ENCODE data around the gene BPIFB6.

The BPIFB6 gene, protein sequence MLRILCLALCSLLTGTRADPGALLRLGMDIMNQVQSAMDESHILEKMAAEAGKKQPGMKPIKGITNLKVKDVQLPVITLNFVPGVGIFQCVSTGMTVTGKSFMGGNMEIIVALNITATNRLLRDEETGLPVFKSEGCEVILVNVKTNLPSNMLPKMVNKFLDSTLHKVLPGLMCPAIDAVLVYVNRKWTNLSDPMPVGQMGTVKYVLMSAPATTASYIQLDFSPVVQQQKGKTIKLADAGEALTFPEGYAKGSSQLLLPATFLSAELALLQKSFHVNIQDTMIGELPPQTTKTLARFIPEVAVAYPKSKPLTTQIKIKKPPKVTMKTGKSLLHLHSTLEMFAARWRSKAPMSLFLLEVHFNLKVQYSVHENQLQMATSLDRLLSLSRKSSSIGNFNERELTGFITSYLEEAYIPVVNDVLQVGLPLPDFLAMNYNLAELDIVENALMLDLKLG

DNA sequence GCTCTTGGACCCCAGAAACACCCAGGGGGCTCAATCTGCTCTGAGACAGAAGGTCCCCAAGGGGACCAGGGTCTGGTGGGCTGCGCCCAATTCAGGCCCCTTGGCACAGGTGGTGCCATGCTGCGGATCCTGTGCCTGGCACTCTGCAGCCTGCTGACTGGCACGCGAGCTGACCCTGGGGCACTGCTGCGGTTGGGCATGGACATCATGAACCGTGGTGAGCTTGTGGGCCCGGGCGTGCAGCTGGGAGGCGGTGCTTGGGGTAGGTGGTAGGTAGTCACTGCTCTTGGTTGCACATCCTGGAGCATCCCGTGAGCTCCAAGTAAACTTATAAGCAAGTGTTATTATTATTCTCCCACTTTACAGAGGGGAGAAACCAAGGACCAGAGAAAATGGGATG lies at the start of gene BPIFB6:
Gene BPIFB6, plus strand, starts transcription at position 118 of the 400 bp plus-strand sequence. Its CDS starts 0 bp downstream, at position 118.
- DNase-seq (ENCODE audit: low read depth in 3 of 3), result no peak

DNA sequence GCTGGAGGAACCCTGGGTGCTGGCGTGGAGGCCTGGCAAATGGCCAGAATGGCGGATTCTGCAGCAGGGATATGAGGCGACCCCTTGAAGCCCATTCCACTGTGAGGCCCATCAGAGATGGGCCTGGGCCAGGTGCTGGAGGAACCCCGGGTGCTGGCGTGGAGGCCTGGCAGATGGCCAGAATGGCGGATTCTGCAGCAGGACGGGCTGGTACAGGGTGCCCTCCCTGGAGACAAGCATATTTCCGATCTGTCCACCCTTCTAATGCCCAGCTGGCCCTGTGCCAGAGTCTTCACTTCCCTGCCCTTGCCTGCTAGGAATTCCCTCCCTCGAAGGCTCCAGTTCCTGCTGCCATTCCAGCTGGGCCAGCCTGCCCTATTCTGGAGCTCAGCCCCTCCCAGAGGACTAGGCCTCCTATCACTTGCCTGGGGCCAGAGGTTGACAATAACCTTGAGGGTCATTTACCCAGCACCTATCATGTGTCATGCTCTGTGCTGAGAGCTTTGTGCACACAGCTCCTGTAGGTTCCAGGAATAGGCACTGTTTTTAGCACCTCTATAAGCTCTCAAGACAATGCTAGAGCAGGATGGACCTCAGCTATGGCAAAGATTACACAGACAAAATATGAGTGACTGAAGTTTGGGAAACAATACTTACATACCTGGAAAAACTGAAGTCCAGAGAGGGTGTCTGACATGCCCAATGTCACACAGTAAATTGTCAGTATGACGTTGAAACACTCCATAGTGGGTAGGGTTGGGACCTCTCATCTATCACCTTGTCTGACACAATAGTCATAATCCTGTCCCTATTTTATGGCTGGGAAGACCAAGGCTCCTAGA lies 48.6 kb upstream of the BPIFB6 start:
- DNase-seq (ENCODE audit: low read depth in 3 of 3), result no peak

DNA sequence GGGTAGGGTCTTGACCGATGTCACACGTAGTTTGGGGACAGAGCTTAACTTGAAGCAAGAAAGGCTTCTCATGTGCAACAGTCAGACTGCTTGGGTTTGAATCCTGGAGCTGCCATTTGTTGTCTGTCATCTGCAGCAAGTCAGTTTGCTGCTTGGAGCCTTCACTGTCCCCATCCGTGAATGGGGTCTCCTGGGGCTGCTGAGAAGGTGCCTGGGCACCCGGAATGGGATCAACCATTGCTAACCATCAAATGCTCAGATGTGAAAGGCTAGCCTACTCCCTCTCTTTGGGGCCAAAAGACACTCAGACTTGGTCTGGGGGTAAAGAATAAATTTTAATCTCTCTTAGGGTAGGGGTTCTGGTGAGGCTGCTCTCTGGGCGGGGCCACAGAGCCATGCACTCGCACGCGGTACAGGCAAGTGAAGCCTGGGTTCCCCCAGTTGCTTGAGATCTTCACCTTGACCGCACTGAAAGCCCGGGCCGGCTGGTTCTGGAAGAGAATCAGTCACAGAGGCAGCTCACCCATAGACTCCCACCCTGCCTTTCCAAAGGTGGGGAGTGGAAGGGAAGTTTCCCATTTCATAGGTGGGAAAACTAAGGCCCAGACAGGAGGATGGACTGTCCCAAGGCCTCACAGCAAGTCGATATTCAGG lies 47.9 kb upstream of the BPIFB6 start:
- DNase-seq (ENCODE audit: low read depth in 3 of 3), result no peak

DNA sequence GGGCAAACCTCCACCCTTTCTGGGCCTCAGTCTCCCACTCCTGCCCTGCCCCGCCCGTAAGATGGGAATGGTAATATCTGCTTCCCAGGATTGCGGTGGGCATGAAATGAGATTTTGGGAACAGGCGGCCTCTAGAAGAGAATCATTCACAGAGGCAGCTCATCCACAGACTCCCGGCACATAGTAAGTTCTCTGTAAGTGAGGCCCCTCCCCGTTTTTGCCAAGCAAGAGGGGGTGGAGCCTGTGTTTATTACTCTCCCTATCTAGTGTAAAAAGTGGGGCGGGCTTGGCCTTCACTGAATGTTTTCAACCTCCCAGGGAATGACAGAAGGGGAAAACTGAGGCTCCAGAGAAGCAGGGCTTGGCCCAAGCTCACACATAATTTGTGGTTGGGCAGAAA lies 47.3 kb upstream of the BPIFB6 start:
- DNase-seq (ENCODE audit: low read depth in 3 of 3), result no peak

DNA sequence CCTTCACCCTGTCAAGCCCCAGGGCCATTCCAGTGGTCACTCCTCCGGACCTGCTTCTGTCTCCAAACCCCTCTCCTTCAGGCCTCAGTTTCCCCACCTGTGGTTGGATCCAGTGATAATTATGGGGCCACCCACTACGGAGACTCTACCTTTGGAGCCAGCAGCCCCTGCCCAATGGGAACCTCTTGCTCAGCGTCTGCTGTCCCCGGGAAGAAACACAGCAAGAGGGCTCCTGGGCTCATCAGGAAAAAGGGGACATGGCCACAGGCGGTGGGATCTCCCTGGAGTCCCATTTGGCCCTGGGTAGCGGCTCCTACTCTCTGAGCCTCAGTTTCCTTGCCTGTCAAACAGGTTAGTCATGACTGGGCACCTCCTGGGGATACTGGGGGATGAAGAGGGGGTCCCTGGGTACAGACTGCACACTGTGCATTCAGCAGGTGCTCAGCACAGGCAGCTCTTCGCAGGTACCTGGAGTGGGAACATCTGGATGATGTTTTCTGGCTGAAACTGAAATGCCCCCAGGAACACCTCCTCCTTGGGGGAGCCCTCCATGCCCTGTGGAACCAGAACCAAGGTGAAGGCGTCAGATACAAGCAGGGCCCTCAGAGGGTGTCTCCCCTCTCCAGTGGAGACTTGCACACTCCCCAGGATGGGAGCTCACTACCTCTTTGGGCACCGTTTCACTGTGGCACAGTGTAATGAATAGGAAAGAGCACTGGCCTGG lies 46.7 kb upstream of the BPIFB6 start:
- no peak for DNase-seq (ENCODE audit: low read depth in 3 of 3)

DNA sequence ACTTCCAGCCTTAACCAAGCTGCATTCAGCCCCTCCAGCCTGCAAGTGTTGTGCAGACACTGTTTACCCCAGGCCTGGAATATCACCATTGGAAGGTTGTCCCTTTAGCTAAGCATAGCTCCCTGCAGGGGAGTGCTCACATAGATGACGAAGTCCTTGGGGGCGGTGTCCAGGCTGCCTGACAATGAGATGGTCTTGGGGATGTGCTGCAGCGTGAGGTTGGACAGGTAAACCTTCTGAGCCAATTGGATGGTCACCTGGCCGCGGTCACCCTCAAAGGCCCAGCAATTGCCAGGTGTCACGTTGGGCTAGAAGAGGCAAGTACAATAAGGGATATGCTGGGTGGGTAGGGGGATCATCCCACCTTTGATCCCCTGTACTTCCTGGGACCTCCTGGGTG lies 45.9 kb upstream of the BPIFB6 start:
- no peak for DNase-seq (ENCODE audit: low read depth in 3 of 3)

DNA sequence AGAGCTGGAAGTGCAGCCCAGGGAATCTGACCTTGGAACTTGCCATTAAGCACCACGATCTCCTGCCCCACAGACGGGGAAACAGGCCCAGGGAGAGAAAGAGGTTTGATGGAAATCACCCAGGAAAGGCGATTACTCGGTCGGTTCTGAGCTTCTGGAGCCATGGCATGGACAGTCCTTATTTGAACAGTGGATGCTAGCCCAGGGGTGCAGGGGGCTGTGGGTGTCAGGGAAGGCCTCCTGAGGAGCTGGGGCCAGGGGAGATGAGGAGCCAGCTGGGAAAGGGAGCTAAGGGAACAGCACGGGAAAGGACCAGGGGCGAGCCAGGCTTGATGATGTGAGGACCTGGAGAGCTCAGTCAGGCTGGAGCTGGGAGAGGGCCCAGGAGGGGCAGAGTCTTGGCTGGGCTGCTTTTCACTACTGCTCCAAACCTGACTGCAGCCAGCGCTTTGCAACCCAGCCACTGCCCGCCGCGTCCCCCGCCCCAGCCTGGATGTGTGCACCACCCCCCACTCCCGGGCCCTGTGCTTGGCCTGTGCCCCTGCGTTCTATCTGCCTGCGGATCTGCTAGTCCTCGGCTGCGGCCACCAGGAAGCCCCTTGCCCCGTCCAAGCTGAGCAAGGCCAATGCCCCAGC lies 45.0 kb upstream of the BPIFB6 start:
- no peak for DNase-seq (ENCODE audit: low read depth in 3 of 3)

DNA sequence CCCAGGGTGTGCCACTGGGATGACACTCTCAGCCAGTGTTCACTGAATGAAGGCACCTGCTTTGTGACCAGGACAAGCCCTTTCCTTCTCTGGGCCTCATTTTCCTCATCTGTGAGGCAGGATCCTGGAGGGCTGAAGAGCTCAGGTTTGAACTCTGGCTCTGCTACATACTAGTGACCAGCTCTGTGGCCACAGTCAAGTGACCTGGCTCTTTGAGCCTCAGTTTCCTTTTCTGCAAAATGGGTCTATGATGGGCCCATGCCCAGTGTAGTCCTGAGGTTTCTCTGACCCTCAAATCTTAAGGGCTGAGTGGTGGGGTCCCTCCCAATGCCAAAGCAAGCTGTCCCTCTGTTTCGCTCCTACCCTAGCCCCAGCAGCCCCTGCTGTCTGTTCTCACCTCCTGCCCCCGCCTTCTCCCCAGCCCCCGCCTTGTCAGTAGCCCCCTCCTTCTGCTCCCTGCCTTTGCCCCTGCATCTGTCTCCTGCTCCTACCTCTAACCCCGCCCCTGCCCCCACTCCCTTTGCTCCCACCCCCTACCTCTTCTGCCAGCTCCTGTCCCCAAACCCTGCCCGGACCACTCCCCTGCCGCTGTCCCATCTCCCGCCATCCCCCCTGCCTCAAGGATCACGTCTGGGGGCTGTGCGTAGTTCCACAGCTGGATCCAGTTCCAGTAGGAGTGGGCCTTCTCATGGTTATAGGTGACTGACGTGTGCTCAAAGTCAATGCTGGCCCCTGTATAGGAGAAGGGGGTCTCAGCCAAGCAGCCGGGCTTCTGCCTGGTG lies 44.2 kb upstream of the BPIFB6 start:
- no peak for DNase-seq (ENCODE audit: low read depth in 3 of 3)

DNA sequence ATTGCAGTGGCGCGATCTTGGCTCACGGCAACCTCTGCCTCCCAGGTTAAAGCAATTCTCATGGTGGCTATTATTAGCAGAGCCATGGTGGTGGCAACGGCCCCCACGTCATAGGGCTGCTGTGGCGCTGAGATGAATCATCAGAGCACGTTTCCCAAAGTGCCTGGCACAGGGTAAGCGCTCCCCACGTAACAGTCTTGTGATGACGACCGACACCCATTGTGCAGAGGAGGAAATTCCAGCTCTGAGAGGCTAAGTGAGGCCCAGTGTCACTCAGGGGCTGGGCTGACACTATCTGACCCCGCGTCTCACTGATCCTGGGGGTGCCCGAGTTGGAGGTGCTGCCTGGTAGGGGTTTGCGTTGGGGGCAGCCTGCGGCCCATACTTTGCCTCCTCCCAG lies 43.4 kb upstream of the BPIFB6 start:
- DNase-seq (ENCODE audit: low read depth in 3 of 3), result no peak

DNA sequence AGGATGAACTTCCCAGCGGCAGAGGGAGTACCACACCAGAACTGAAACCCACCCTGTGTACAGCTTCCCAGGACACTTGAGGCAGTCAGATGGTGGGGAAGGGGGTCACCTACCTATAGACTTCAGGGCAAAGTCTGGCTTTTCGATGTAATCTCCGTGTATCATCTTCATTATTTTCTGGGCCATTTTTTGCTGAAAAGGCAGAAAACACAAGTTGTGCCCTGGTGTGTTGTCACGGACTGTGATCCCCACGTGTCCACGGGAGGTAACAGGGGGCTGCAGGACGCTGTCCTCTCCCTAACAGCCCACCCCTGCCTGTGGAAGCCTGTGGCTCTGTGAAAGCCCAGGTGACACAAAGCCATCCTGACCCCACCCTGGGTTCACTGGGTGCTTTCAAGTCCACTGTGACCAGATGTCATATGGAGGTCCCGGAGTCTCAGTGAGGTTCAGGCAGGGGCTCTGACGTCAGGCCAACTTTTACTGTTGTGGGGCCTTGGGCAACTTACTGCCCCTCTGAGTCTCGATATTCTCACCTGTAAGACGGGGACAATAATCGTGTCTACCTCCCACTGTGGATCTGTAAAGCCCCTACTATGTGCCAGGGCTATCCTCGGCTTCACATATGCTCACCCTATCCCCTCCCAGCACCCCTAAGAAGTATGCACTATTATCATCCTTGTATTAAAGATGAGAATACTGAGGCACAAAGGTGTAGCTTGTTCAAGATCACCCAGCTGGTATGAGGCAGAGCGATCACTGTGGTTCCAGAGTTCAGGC lies 41.8 kb upstream of the BPIFB6 start:
- DNase-seq (ENCODE audit: low read depth in 3 of 3), result no peak

DNA sequence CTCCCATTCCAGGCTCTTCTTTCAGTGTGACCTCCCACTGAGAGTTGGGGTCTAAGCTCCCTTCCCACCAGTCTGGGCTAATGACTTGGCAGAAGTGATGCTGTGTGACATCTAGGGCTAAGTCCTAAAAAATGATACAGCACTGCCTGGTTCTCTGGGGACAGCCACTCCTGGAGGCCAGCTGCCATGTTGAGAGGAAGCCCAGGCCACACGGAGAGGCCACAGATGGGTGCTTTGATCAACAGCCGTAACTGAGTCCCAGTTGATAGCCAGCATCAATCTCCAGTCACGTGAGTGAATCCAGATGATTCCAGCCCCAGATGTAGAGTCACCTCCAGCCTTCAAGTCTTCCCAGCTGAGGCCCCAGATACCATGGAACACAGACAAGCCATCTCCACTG lies 41.0 kb upstream of the BPIFB6 start:
- DNase-seq (ENCODE audit: low read depth in 3 of 3), result no peak

DNA sequence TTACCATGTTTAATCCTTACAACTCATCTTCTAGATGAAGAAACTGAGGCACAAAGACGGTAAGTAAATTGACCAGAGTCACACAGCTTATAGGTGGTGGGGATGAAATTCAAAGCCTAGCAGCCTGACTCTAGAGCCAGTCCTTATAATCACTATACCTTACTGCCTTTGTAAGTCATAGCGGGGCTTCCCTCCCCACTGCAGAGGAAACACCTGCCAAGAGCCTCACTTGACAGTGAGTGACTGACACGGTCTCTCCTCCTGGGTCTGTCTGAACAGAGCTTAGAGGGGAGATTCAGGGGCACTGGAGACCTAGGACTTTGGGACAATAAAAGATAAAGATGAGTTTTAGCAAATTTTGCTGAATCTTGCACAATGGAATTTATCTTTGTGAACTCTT lies 40.1 kb upstream of the BPIFB6 start:
- no peak for DNase-seq (ENCODE audit: low read depth in 3 of 3)

DNA sequence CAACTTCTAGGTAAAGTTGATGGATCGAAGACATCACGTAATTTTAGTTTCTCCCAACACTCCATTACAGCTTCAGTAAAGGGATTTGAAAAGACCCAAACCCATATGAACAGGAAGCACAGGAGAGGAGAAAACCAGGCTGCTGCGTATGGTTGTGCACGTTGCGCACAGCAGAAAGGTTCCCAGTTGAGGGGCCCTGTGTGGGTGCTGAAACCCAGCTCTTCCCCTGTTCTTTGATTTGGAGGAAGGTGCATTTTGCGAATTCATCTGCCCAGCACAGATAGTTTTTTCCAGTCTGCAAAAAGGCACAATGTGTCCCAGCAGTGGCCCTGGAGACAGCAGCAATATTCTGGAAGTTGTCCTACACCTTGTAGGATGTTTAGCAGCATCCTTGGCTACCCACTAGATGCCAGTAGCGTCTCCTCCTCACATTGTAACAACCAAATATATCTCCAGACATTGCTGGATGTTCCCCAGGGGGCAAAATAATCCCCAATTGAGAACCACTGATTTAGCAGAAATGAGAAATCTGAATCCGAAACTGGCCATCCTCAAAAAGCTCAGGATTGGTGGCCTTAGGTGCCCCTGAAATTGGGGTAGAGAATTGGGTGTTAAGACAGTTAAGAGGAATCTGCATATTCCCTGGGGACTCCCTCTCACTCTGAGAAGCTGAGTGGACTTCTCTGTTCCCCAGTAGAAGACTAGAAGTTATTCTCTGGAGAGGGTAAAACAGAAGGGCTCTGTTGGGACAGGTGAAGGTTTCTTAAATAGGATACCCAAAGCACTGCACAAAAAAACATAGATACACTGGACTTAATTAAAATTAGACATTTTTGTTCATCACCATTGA lies 39.4 kb upstream of the BPIFB6 start:
- no peak for DNase-seq (ENCODE audit: low read depth in 3 of 3)

DNA sequence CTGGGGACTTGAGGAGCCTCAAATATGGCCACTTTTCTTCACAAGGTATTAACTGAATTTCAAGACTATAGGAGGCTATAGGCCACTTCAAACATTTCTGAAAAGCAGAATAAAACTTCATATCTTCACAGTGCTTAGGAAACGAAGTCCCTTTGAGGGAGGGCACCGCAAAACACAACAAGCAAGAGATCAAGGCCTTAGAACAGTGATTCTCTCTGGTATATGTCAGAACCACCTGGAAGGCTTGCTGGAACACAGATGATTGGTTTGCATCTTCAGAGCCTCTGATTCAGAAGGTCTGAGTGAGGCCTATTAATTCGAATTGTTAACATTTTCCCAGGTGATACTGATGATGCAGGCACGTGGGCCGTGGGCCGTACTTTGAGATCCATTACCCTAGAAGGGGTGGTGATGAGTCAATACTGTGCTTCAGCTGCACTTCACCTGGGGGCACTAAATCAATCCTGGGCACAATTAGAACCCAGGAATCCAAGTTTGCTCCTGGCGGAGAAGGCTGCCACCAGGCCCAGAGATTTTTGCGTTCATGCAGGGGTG lies 37.9 kb upstream of the BPIFB6 start:
- DNase-seq (ENCODE audit: low read depth in 3 of 3), result no peak

DNA sequence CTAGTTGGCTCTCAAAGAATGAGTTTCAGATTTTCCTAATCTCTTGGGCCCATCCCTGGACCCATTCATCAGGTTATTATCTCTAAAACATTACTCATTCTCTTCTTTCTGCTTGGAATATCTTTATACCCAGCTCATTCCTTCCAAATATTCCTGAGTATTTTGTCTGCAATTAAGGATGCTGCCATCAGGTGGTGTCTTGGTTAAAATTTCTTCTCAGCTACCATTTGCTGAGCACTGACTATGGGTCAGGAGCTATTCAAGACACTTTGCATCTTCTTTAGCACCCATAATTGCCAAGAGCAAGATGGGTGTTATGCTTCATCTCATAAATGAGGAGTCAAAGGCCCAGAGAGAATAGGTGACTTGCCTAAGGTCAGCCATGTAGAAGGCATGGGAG lies 35.6 kb upstream of the BPIFB6 start:
- no peak for DNase-seq (ENCODE audit: low read depth in 3 of 3)

DNA sequence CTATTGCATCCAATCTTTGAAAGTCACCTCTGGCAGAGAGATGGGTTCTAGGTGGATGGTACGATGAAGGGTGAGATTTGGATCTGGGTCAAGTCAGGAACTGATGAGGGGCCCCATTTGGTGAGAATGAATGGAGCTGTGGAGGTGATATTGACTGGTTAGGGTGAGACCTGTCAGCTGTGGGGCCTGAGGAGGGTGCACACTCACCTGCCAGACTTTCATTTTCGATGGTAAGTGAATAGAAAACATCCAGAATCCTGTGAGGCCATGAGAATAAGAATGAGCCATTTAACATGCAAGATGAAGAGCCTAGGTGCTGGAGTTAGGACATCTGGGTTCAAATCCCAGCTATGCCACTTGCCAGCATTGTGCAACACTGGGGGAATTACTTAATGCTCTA lies 34.0 kb upstream of the BPIFB6 start:
- DNase-seq (ENCODE audit: low read depth in 3 of 3), result no peak

DNA sequence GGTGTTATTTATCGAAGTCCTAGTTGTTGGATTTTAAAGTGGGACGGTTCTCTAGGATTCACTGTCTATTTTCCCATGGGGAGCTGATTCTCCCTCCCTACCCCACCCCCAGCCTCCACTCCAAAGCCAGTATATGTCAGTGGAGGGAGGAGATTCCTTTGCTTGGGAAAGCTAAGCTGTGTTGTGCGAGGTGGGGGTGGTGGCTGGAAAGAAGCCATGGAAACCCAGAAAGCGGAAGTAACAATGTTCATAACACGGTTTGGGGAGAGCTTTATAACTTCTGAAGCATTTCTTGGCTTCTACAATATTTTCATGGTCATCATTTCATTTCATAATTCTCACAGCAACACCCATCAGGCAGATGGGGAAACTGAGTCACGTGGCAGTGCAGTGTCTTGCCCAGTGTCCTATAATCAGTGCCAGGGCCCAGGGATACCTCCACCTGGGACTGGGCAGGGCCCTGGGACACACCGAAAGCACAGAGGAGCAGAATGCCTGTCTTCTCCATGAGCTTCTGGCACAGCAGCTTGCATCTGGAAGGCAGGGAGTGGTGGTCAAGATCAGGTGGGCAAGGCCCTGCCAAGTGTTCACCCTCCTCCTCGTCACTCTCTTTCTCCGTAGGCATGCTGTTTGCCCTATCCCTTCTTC lies 31.7 kb upstream of the BPIFB6 start:
- DNase-seq (ENCODE audit: low read depth in 3 of 3), result no peak
